SK-N-SH treated with all-trans-retinoic acid at 6 μM for 48 hours (cell line): ENCODE results near the gene C2CD4C.
"Not testable (repeated sequence)": the region's sequence is repeated elsewhere in the genome, so short reads cannot be mapped to it uniquely, and the experiment has no call there.

Experiments used
- ATAC-seq: fragments of 200-7000 bp; cut with Tn5 transposase; 3 replicates; pipeline ENCODE4 v1.9.1; 2020; ENCODE audit warnings: mild to moderate bottlenecking, moderate library complexity
- ARNTL ChIP-seq: fragments of 450-650 bp; formaldehyde crosslinking; IDR thresholded peaks from 2 replicates; pipeline ENCODE4 v1.5.0; 2020; ENCODE audit warnings: low read depth, mild to moderate bottlenecking, moderate library complexity, borderline replicate concordance
- CSDC2 ChIP-seq: fragments of 250-450 bp; sonication (Bioruptor Pico); IDR thresholded peaks from 2 replicates; pipeline ENCODE4 v1.5.0; 2020; ENCODE audit warnings: mild to moderate bottlenecking, moderate library complexity
- GLIS3 ChIP-seq: fragments of 250-450 bp; sonication (Bioruptor Pico); IDR thresholded peaks from 2 replicates; pipeline ENCODE4 v1.5.0; 2020; ENCODE audit warnings: mild to moderate bottlenecking, moderate library complexity
- ISL1 ChIP-seq: fragments of 250-450 bp; sonication (Bioruptor Pico); IDR thresholded peaks from 2 replicates; pipeline ENCODE4 v2.1.2; 2022; ENCODE audit warnings: mild to moderate bottlenecking, moderate library complexity
- OSR1 ChIP-seq: fragments of 250-450 bp; sonication (Bioruptor Pico); IDR thresholded peaks from 2 replicates; pipeline ENCODE4 v1.8.0; 2022; ENCODE audit warnings: moderate library complexity, mild to moderate bottlenecking, inconsistent platforms
- PPARA ChIP-seq: fragments of 250-450 bp; sonication (Bioruptor Pico); IDR thresholded peaks from 2 replicates; pipeline ENCODE4 v1.5.0; 2020; ENCODE audit warnings: mild to moderate bottlenecking, borderline replicate concordance
- RARB ChIP-seq: fragments of 250-450 bp; sonication (Bioruptor Pico); IDR thresholded peaks from 2 replicates; pipeline ENCODE4 v1.8.0; 2021; ENCODE audit warnings: mild to moderate bottlenecking, moderate library complexity
- SNAI2 ChIP-seq: fragments of 250-450 bp; sonication (Bioruptor Pico); IDR thresholded peaks from 2 replicates; pipeline ENCODE4 v1.5.0; 2020; ENCODE audit warnings: mild to moderate bottlenecking, moderate library complexity
- TCF4 ChIP-seq: fragments of 250-450 bp; sonication (Bioruptor Pico); IDR thresholded peaks from 2 replicates; pipeline ENCODE4 v1.8.0; 2021; ENCODE audit warnings: mild to moderate bottlenecking, moderate library complexity, borderline replicate concordance
- TOX ChIP-seq: fragments of 250-450 bp; sonication (Bioruptor Pico); IDR thresholded peaks from 2 replicates; pipeline ENCODE4 v1.8.0; 2021; ENCODE audit warnings: mild to moderate bottlenecking, moderate library complexity, borderline replicate concordance
- TSHZ2 ChIP-seq: fragments of 250-450 bp; sonication (Bioruptor Pico); IDR thresholded peaks from 2 replicates; pipeline ENCODE4 v1.5.0; 2020; ENCODE audit warnings: mild to moderate bottlenecking, moderate library complexity
- ZC3H10 ChIP-seq: fragments of 250-450 bp; sonication (Bioruptor Pico); IDR thresholded peaks from 2 replicates; pipeline ENCODE4 v1.5.1; 2021; ENCODE audit warnings: mild to moderate bottlenecking, moderate library complexity
- ZFP3 ChIP-seq: fragments of 250-450 bp; sonication (Bioruptor Pico); IDR thresholded peaks from 2 replicates; pipeline ENCODE4 v1.5.0; 2020; ENCODE audit warnings: mild to moderate bottlenecking, moderate library complexity
- ZFP30 ChIP-seq: fragments of 450-650 bp; formaldehyde crosslinking; IDR thresholded peaks from 2 replicates; pipeline ENCODE4 v1.5.0; 2022; ENCODE audit warnings: mild to moderate bottlenecking, moderate library complexity
- ZNF565 ChIP-seq: fragments of 450-650 bp; formaldehyde crosslinking; conservative IDR thresholded peaks from 2 replicates; pipeline ENCODE4 v1.5.0; 2020; ENCODE audit warnings: low read depth, mild to moderate bottlenecking, moderate library complexity
- ZNF70 ChIP-seq: fragments of 450-650 bp; formaldehyde crosslinking; IDR thresholded peaks from 2 replicates; pipeline ENCODE4 v1.5.0; 2020; ENCODE audit warnings: mild to moderate bottlenecking, moderate library complexity
- TF ChIP-seq, protein P1 (sequence below): fragments of 250-450 bp; sonication (Bioruptor Pico); IDR thresholded peaks from 2 replicates; pipeline ENCODE4 v1.5.1; 2020; ENCODE audit warnings: low read depth, mild to moderate bottlenecking, moderate library complexity
- TF ChIP-seq, protein P2 (sequence below): fragments of 250-450 bp; sonication (Bioruptor Pico); IDR thresholded peaks from 2 replicates; pipeline ENCODE4 v1.8.0; 2020; ENCODE audit warnings: mild to moderate bottlenecking, moderate library complexity, borderline replicate concordance
- TF ChIP-seq, protein P3 (sequence below): fragments of 250-450 bp; sonication (Bioruptor Pico); IDR thresholded peaks from 2 replicates; pipeline ENCODE4 v1.5.1; 2021; ENCODE audit warnings: mild to moderate bottlenecking, moderate library complexity
- TF ChIP-seq, protein P4 (sequence below): fragments of 250-450 bp; sonication (Bioruptor Pico); IDR thresholded peaks from 2 replicates; pipeline ENCODE4 v1.8.0; 2021; ENCODE audit warnings: low read depth, mild to moderate bottlenecking, moderate library complexity, borderline replicate concordance

C2CD4C gene

GRCh38 chr19:453606-454005 lies 44.7 kb upstream of the C2CD4C start:
- TF ChIP-seq ARNTL (no peak), TOX (CRISPR knock-in tag) (no peak), ZNF70 (CRISPR knock-in tag) (no peak), TSHZ2 (CRISPR knock-in tag) (no peak), OSR1 (CRISPR knock-in tag) (no peak), ISL1 (no peak), ZFP30 (CRISPR knock-in tag) (no peak), RARB (CRISPR knock-in tag) (no peak), SNAI2 (no peak), ZNF565 (no peak), ZFP3 (no peak), PPARA (CRISPR knock-in tag) (no peak), TCF4 (no peak), CSDC2 (CRISPR knock-in tag) (no peak), ZC3H10 (CRISPR knock-in tag) (no peak)
- TF ChIP-seq, protein P1, sequence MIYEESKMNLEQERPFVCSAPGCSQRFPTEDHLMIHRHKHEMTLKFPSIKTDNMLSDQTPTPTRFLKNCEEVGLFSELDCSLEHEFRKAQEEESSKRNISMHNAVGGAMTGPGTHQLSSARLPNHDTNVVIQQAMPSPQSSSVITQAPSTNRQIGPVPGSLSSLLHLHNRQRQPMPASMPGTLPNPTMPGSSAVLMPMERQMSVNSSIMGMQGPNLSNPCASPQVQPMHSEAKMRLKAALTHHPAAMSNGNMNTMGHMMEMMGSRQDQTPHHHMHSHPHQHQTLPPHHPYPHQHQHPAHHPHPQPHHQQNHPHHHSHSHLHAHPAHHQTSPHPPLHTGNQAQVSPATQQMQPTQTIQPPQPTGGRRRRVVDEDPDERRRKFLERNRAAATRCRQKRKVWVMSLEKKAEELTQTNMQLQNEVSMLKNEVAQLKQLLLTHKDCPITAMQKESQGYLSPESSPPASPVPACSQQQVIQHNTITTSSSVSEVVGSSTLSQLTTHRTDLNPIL (CRISPR knock-in tag): no peak
- TF ChIP-seq, protein P2, sequence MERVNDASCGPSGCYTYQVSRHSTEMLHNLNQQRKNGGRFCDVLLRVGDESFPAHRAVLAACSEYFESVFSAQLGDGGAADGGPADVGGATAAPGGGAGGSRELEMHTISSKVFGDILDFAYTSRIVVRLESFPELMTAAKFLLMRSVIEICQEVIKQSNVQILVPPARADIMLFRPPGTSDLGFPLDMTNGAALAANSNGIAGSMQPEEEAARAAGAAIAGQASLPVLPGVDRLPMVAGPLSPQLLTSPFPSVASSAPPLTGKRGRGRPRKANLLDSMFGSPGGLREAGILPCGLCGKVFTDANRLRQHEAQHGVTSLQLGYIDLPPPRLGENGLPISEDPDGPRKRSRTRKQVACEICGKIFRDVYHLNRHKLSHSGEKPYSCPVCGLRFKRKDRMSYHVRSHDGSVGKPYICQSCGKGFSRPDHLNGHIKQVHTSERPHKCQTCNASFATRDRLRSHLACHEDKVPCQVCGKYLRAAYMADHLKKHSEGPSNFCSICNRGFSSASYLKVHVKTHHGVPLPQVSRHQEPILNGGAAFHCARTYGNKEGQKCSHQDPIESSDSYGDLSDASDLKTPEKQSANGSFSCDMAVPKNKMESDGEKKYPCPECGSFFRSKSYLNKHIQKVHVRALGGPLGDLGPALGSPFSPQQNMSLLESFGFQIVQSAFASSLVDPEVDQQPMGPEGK (CRISPR knock-in tag): no peak
- TF ChIP-seq, protein P3, sequence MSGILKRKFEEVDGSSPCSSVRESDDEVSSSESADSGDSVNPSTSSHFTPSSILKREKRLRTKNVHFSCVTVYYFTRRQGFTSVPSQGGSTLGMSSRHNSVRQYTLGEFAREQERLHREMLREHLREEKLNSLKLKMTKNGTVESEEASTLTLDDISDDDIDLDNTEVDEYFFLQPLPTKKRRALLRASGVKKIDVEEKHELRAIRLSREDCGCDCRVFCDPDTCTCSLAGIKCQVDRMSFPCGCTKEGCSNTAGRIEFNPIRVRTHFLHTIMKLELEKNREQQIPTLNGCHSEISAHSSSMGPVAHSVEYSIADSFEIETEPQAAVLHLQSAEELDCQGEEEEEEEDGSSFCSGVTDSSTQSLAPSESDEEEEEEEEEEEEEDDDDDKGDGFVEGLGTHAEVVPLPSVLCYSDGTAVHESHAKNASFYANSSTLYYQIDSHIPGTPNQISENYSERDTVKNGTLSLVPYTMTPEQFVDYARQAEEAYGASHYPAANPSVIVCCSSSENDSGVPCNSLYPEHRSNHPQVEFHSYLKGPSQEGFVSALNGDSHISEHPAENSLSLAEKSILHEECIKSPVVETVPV (CRISPR knock-in tag): no peak
- TF ChIP-seq, protein P4, sequence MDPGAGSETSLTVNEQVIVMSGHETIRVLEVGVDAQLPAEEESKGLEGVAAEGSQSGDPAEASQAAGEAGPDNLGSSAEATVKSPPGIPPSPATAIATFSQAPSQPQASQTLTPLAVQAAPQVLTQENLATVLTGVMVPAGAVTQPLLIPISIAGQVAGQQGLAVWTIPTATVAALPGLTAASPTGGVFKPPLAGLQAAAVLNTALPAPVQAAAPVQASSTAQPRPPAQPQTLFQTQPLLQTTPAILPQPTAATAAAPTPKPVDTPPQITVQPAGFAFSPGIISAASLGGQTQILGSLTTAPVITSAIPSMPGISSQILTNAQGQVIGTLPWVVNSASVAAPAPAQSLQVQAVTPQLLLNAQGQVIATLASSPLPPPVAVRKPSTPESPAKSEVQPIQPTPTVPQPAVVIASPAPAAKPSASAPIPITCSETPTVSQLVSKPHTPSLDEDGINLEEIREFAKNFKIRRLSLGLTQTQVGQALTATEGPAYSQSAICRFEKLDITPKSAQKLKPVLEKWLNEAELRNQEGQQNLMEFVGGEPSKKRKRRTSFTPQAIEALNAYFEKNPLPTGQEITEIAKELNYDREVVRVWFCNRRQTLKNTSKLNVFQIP (CRISPR knock-in tag): no peak
- no peak for ATAC-seq

DNA sequence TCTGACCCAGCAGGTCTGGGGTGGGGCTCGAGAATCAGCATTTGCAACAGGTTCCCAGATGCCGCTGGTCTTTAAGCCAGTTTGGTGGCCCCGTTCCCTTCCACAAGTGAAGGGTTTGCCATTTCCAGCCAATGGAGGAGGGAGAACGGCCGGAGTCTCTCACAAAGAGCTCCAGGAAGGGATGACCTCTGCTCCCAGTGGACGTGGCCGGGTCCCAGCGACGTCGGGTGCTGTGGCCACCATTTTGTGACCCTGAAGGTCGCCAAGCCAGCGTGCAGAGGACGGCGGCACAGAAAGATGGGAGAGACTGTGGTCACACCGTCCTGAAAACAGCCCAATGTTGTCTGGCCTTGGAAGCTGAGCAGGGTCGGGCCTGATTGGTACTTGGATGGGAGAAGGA lies 43.9 kb upstream of the C2CD4C start:
- no peak for ATAC-seq

GRCh38 chr19:450912-451481 lies 42.0 kb upstream of the C2CD4C start:
- ATAC-seq: not testable (repeated sequence)

More for the DNA sequence above, 43.9 kb upstream of the C2CD4C start:
- TF ChIP-seq ISL1: no peak
- TF ChIP-seq GLIS3: no peak
- TF ChIP-seq ARNTL: no peak
- TF ChIP-seq OSR1 (CRISPR knock-in tag): no peak
- TF ChIP-seq TOX (CRISPR knock-in tag): no peak
- no peak for TF ChIP-seq PPARA (CRISPR knock-in tag)
- TF ChIP-seq RARB (CRISPR knock-in tag): no peak
- TF ChIP-seq, protein P1 (CRISPR knock-in tag): no peak
- TF ChIP-seq SNAI2: no peak
- no peak for TF ChIP-seq ZC3H10 (CRISPR knock-in tag)
- TF ChIP-seq, protein P4 (CRISPR knock-in tag): no peak
- TF ChIP-seq ZFP30 (CRISPR knock-in tag): no peak
- TF ChIP-seq, all 23 proteins: peak for 0
